NT2/D1 (cell line): Measurements from ENCODE around the gene TCF4.

ENCODE experiments used
- SUZ12 ChIP-seq: IDR thresholded peaks from 2 replicates; pipeline ENCODE4 v1.6.1; 2011; ENCODE audit not compliant: insufficient read length, insufficient read depth; ENCODE audit errors: extremely low read depth
- YY1 ChIP-seq: IDR thresholded peaks from 2 replicates; pipeline ENCODE4 v1.6.1; 2011; ENCODE audit not compliant: insufficient read length, insufficient read depth
- ZNF274 ChIP-seq: IDR thresholded peaks from 2 replicates; pipeline ENCODE4 v1.6.1; 2011; ENCODE audit warnings: mild to moderate bottlenecking, low read depth, low read length

DNA sequence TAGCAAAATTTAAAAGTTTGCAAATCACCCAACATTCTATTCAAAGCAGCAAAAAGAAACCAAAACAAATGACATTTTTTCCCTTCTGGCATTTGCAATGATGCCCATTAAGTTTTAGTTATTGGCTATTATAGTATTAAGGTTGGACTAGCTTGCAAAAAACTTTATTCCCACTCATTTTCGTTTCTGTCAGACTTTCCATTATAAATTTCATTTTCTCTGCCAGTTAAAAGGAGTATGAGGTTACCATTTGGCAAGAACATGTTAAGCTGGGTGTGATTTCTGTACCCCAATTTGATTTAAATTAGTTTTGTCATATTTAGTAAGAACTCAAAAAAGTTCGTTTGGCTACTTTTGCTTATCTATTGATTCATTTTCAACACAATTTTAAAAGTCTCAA, 187.9 kb downstream of the TCF4 start:
- TF ChIP-seq YY1 (no peak), SUZ12 (no peak), ZNF274 (no peak)
